DMS114 treated with DMSO at 0.1 percent for 48 hours (cell line): ENCODE results near the gene KLHL5.

ENCODE experiments used
- DNase-seq: peaks from one replicate; lab custom pipeline; 2025; ENCODE audit not compliant: unreplicated experiment; lab: John Stamatoyannopoulos, UW

KLHL5 gene

GRCh38 chr4:39044364-39044955 lies 17.6 kb upstream of the KLHL5 start:
- peak; percentile 57 for DNase-seq

GRCh38 chr4:39044956-39045826 lies 16.8 kb upstream of the KLHL5 start:
- DNase-seq, result no peak

GRCh38 chr4:39045827-39046221 lies 16.2 kb upstream of the KLHL5 start:
- no peak for DNase-seq

GRCh38 chr4:39046249-39046648 lies 15.8 kb upstream of the KLHL5 start:
- no peak for DNase-seq

- no peak for DNase-seq
Observed at GRCh38 chr4:39047681-39048080, 14.4 kb upstream of the KLHL5 start.

- no peak for DNase-seq
Observed at GRCh38 chr4:39048311-39048710, 13.7 kb upstream of the KLHL5 start.

- DNase-seq, result no peak
Observed at GRCh38 chr4:39050590-39050989, 11.4 kb upstream of the KLHL5 start.

GRCh38 chr4:39051492-39051891 lies 10.5 kb upstream of the KLHL5 start:
- DNase-seq, result no peak

GRCh38 chr4:39053983-39054382 lies 8.0 kb upstream of the KLHL5 start:
- DNase-seq, result no peak

- DNase-seq, result no peak
Observed at GRCh38 chr4:39054497-39054896, 7.5 kb upstream of the KLHL5 start.

- DNase-seq, result no peak
Observed at GRCh38 chr4:39056023-39056422, 6.0 kb upstream of the KLHL5 start.

GRCh38 chr4:39061457-39061856 lies 575 bp upstream of the KLHL5 start:
- DNase-seq, result no peak

GRCh38 chr4:39062770-39063097 lies 702 bp downstream of the KLHL5 start:
- no peak for DNase-seq

- no peak for DNase-seq
Observed at GRCh38 chr4:39063430-39063829, 1.4 kb downstream of the KLHL5 start.

GRCh38 chr4:39066371-39066770 lies 4.3 kb downstream of the KLHL5 start:
- DNase-seq, result no peak

- no peak for DNase-seq
Observed at GRCh38 chr4:39067031-39067430, 5.0 kb downstream of the KLHL5 start.

GRCh38 chr4:39067451-39067850 lies 5.4 kb downstream of the KLHL5 start:
- DNase-seq, result no peak

GRCh38 chr4:39068907-39069306 lies 6.9 kb downstream of the KLHL5 start:
- no peak for DNase-seq

GRCh38 chr4:39078829-39079228 lies 16.8 kb downstream of the KLHL5 start:
- no peak for DNase-seq

GRCh38 chr4:39083164-39083563 lies 21.1 kb downstream of the KLHL5 start:
- DNase-seq, result no peak

GRCh38 chr4:39085891-39086290 lies 23.9 kb downstream of the KLHL5 start:
- no peak for DNase-seq

- no peak for DNase-seq
Observed at GRCh38 chr4:39096847-39097246, 34.8 kb downstream of the KLHL5 start.

GRCh38 chr4:39097290-39097689 lies 35.3 kb downstream of the KLHL5 start:
- DNase-seq, result no peak
